HEK293T (cell line): ENCODE results near the gene RHOU.

Experiments
- CTCF ChIA-PET: fragments of 350-600 bp; formaldehyde crosslinking; extraction: SDS; loops from one replicate; lab custom pipeline; 2021; ENCODE audit warnings: antibody characterized with exemption, inconsistent platforms; lab: Yijun Ruan, JAX
- POLR2A ChIA-PET: fragments of 350-600 bp; formaldehyde crosslinking; extraction: SDS; loops from one replicate; lab custom pipeline; 2020; ENCODE audit warnings: antibody characterized with exemption, inconsistent platforms; lab: Yijun Ruan, JAX
- DNase-seq: peaks from one replicate; pipeline ENCODE4 v3.0.0; 2012; ENCODE audit warnings: mixed read lengths; ENCODE audit errors: extremely low spot score
- ARNT ChIP-seq: fragments of 450-650 bp; IDR thresholded peaks from 2 replicates; pipeline ENCODE4 v1.6.1; 2017; ENCODE audit warnings: mild to moderate bottlenecking
- BHLHE40 ChIP-seq: fragments of 450-650 bp; IDR thresholded peaks from 2 replicates; pipeline ENCODE4 v1.6.1; 2016; ENCODE audit warnings: mild to moderate bottlenecking, moderate library complexity, borderline replicate concordance
- CTBP1 ChIP-seq: fragments of 450-650 bp; IDR thresholded peaks from 2 replicates; pipeline ENCODE4 v1.6.1; 2016; ENCODE audit warnings: borderline replicate concordance
- ELF4 ChIP-seq: fragments of 450-650 bp; IDR thresholded peaks from 2 replicates; pipeline ENCODE4 v1.6.1; 2017; ENCODE audit warnings: antibody characterized with exemption
- FOXA1 ChIP-seq: fragments of 450-650 bp; IDR thresholded peaks from 2 replicates; pipeline ENCODE4 v1.6.1; 2016; ENCODE audit warnings: mild to moderate bottlenecking
- FOXK2 ChIP-seq: fragments of 450-650 bp; IDR thresholded peaks from 2 replicates; pipeline ENCODE4 v1.6.1; 2016; ENCODE audit warnings: mild to moderate bottlenecking
- FOXM1 ChIP-seq: fragments of 450-650 bp; IDR thresholded peaks from 2 replicates; pipeline ENCODE4 v1.6.1; 2017; ENCODE audit warnings: mild to moderate bottlenecking, borderline replicate concordance
- HDGF ChIP-seq: fragments of 450-650 bp; IDR thresholded peaks from 2 replicates; pipeline ENCODE4 v1.6.1; 2017; ENCODE audit warnings: antibody characterized with exemption, borderline replicate concordance
- L3MBTL2 ChIP-seq: fragments of 450-650 bp; conservative IDR thresholded peaks from 2 replicates; pipeline ENCODE4 v1.6.1; 2016; ENCODE audit warnings: mild to moderate bottlenecking
- LEF1 ChIP-seq: fragments of 450-650 bp; IDR thresholded peaks from 2 replicates; pipeline ENCODE4 v1.6.1; 2017; ENCODE audit warnings: mild to moderate bottlenecking, borderline replicate concordance
- NFRKB ChIP-seq: fragments of 450-650 bp; IDR thresholded peaks from 2 replicates; pipeline ENCODE4 v1.6.1; 2016; ENCODE audit warnings: mild to moderate bottlenecking, moderate library complexity
- SP1 ChIP-seq: fragments of 450-650 bp; IDR thresholded peaks from 2 replicates; pipeline ENCODE4 v1.6.1; 2017
- SUZ12 ChIP-seq: fragments of 450-650 bp; IDR thresholded peaks from 2 replicates; pipeline ENCODE4 v1.6.1; 2016; ENCODE audit warnings: mild to moderate bottlenecking
- TARDBP ChIP-seq: fragments of 450-650 bp; IDR thresholded peaks from 2 replicates; pipeline ENCODE4 v1.6.1; 2016
- ZNF384 ChIP-seq: fragments of 450-650 bp; IDR thresholded peaks from 2 replicates; pipeline ENCODE4 v1.6.1; 2016
- TF ChIP-seq, protein P1 (sequence below): fragments of 450-650 bp; IDR thresholded peaks from 2 replicates; pipeline ENCODE4 v1.6.1; 2016

RHOU gene

DNA sequence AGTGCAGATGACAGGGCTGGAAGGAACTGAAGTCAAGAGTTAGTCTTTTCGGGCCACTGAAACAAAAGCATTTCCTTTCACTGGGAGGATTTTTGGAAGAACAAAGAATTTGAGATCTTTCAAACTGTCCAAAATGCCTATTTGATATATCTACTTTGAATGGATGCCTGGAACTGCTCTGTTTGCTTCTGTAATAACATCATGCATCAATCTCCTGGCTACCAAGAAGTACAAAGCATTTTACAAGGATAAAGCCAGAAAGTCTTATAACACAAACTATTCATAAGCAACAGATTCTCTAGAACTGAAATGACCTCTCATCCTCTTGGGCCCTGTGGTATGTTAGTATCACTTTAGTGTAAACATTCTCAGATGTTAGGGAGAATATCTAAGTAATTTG is 18.2 kb upstream of the RHOU start:
- POLR2A ChIA-PET, result no interaction called here
- CTCF ChIA-PET, result no interaction called here
- no peak for DNase-seq
- no peak for TF ChIP-seq FOXM1
- TF ChIP-seq, protein P1, sequence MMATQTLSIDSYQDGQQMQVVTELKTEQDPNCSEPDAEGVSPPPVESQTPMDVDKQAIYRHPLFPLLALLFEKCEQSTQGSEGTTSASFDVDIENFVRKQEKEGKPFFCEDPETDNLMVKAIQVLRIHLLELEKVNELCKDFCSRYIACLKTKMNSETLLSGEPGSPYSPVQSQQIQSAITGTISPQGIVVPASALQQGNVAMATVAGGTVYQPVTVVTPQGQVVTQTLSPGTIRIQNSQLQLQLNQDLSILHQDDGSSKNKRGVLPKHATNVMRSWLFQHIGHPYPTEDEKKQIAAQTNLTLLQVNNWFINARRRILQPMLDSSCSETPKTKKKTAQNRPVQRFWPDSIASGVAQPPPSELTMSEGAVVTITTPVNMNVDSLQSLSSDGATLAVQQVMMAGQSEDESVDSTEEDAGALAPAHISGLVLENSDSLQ, result no peak
- TF ChIP-seq TARDBP, result no peak
- no peak for TF ChIP-seq L3MBTL2

GRCh38 chr1:228721407-228721806 is 13.9 kb upstream of the RHOU start:
- POLR2A ChIA-PET, result no interaction called here
- CTCF ChIA-PET, result interaction anchor here (0.7 kb wide), 1 partner anchor 27 kb away, joined by 4 read pairs; no protein-coding TSS in a partner anchor
- DNase-seq, result no peak
- TF ChIP-seq TARDBP (no peak), FOXA1 (no peak), NFRKB (no peak), FOXM1 (no peak), CTBP1 (no peak), ARNT (no peak), SUZ12 (no peak), BHLHE40 (no peak), HDGF (no peak), L3MBTL2 (no peak), FOXK2 (no peak), LEF1 (no peak)
- TF ChIP-seq, protein P1, result no peak

GRCh38 chr1:228723287-228723686 is 12.0 kb upstream of the RHOU start:
- DNase-seq, result no peak
- ChIA-PET CTCF (no interaction called here), POLR2A (no interaction called here)
- no peak for TF ChIP-seq ZNF384
- no peak for TF ChIP-seq SP1
- no peak for TF ChIP-seq L3MBTL2
- no peak for TF ChIP-seq CTBP1
- TF ChIP-seq FOXK2, result no peak
- TF ChIP-seq LEF1, result no peak
- no peak for TF ChIP-seq TARDBP
- no peak for TF ChIP-seq SUZ12
- TF ChIP-seq ARNT, result no peak
- no peak for TF ChIP-seq FOXA1
- TF ChIP-seq, protein P1, result no peak
- TF ChIP-seq FOXM1, result no peak

DNA sequence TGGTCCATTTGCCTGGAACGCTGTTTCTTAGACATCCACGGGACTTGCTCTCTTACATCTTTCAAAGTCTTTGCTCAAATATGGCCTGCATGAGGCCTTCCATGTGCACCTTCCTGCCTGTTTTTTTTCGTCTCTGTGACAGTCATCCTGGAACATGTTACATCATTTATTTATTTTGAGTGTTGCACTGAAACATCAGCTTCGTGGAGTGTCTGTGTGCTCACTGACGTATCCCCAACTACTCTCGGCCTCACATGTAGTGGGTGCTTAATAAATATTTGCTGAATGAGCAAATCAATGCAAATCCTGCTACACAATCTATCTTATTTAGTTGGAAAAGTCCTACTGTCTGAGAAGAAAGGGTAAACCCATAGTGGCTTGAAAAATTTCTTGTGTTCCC is 11.4 kb upstream of the RHOU start:
- TF ChIP-seq SP1 (no peak), ZNF384 (no peak), BHLHE40 (no peak), L3MBTL2 (no peak), ELF4 (no peak), ARNT (no peak), LEF1 (no peak), HDGF (no peak), SUZ12 (no peak), FOXA1 (no peak), FOXK2 (no peak), CTBP1 (no peak), FOXM1 (no peak), NFRKB (no peak), TARDBP (no peak)
- TF ChIP-seq, protein P1, result no peak
- no peak for DNase-seq
- POLR2A ChIA-PET, result no interaction called here
- CTCF ChIA-PET, result no interaction called here

GRCh38 chr1:228725178-228725577 is 10.1 kb upstream of the RHOU start:
- no peak for DNase-seq
- TF ChIP-seq L3MBTL2 (no peak), FOXM1 (no peak), ARNT (no peak), HDGF (no peak), BHLHE40 (no peak), ELF4 (no peak), TARDBP (no peak), SUZ12 (no peak), SP1 (no peak), CTBP1 (no peak), FOXA1 (no peak)
- CTCF ChIA-PET, result no interaction called here
- POLR2A ChIA-PET, result no interaction called here

GRCh38 chr1:228727681-228728171 is 7.6 kb upstream of the RHOU start:
- TF ChIP-seq SP1 (no peak), SUZ12 (no peak), FOXM1 (no peak), TARDBP (no peak), ARNT (no peak), FOXK2 (no peak), CTBP1 (no peak), L3MBTL2 (no peak), NFRKB (no peak), BHLHE40 (no peak)
- TF ChIP-seq, protein P1, result no peak
- ChIA-PET POLR2A (no interaction called here), CTCF (no interaction called here)
- DNase-seq, result no peak
